ENCODE data around the gene AJAP1.

Gene AJAP1

DNA sequence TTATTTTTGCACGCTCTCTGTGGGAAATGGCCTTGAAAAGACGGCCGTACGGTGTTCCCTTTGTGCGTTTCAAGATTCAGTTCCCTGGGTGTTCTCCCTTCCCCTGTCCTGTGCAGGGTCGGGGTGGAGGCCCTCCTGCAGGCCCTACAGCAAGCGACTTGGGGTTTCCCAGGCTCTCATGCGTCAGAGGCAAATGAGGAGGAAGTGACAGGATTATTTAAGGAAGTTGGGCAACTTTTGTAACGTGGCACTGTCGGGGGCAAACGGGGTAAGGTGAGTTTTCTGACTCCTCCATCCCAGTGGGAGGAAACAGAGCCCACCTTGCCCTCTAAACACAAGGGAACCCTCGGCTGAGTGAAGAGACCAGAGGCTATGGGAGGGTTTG lies 16.1 kb upstream of the AJAP1 start:
- CTCF ChIA-PET: no interaction called here
- no peak overlapping the region for H3K27ac Mint-ChIP-seq
- no peaks in the 10 kb centered on the region for H3K36me3 Mint-ChIP-seq
- no peaks in the 10 kb centered on the region for H3K4me1 Mint-ChIP-seq
- no peak for DNase-seq
- H3K4me3 Mint-ChIP-seq: no peak overlapping the region
- H3K27me3 Mint-ChIP-seq: peaks cover 23% of the 10 kb centered on the region
- no peaks in the 10 kb centered on the region for H3K9me3 Mint-ChIP-seq

DNA sequence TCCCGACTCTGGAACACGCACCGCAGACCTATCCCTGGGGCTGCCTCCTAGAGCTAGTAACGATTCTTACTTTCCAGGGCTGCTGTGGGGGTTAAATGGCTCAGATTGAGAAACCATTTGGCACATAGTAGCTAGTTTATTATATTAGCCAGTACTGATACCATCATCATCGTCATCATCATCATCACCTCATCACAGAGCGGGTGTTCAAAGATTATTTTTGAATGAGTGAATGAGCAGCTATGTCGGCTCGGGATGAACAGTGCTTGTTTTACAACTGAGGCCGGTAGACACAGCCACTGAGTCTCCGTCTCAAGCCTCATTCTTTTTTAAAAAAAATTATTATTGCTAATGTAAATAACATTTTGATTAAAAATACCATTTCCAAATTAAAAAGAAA lies 13.5 kb upstream of the AJAP1 start:
- Mint-ChIP-seq H3K9me3 (no peaks in the 10 kb centered on the region), H3K4me1 (no peaks in the 10 kb centered on the region), H3K36me3 (no peaks in the 10 kb centered on the region), H3K4me3 (no peak overlapping the region), H3K27me3 (peaks cover 23% of the 10 kb centered on the region), H3K27ac (no peak overlapping the region)
- DNase-seq: no peak
- CTCF ChIA-PET: no interaction called here

DNA sequence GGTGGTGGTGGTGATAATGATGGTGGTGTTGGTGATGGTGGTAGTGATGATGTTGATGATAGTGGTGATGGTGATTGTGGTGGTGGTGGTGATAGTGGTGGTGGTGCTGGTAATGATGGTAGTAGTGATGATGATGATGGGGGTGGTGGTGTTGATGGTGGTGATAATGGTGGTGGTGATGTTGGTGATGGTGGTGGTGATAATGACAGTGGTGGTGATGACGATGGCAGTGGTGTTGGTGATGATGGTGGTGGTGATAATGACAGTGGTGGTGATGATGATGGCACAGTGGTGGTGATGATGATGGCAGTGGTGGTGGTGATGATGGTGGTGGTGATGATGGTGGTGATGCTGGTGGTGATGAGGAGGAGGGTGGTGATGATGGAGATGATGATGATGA lies 7.0 kb upstream of the AJAP1 start:
- no peaks in the 10 kb centered on the region for H3K4me1 Mint-ChIP-seq
- H3K36me3 Mint-ChIP-seq: no peaks in the 10 kb centered on the region
- H3K9me3 Mint-ChIP-seq: no peaks in the 10 kb centered on the region
- peaks cover 7% of the 10 kb centered on the region for H3K27me3 Mint-ChIP-seq
- no peak overlapping the region for H3K4me3 Mint-ChIP-seq
- no peak overlapping the region for H3K27ac Mint-ChIP-seq
- DNase-seq: no peak
- CTCF ChIA-PET: no interaction called here

- H3K4me1 Mint-ChIP-seq: no peaks in the 10 kb centered on the region
- DNase-seq: no peak
- no peak overlapping the region for H3K4me3 Mint-ChIP-seq
- H3K27me3 Mint-ChIP-seq: peaks cover 20% of the 10 kb centered on the region
- H3K36me3 Mint-ChIP-seq: no peaks in the 10 kb centered on the region
- H3K27ac Mint-ChIP-seq: no peak overlapping the region
- CTCF ChIA-PET: no interaction called here
- H3K9me3 Mint-ChIP-seq: no peaks in the 10 kb centered on the region
These were observed 5.8 kb upstream of the AJAP1 start for GRCh38 chr1:4648657-4649056.

DNA sequence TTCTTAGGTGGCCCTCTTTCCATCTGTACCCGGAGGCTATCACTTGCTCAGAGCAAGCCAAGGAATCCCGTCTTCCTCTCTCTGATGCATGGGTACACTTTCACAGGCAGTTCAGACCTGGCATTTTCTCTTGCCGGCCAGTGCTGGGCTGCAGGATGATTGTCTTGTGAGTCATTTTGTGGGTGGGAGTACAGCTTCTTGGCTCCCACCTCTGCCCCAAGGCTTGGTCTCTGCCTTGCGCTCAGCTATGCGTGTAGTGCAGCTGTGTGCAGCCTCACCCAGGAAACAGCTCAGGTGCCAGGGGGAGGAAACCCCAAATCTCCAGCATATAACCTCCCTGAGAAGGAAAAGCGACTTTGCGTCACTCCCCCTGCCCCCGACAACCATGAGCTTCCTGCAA lies 3.9 kb upstream of the AJAP1 start:
- Mint-ChIP-seq H3K4me3 (no peak overlapping the region), H3K27me3 (peaks cover 30% of the 10 kb centered on the region), H3K4me1 (no peaks in the 10 kb centered on the region), H3K36me3 (no peaks in the 10 kb centered on the region), H3K27ac (no peak overlapping the region), H3K9me3 (no peaks in the 10 kb centered on the region)
- CTCF ChIA-PET: no interaction called here
- DNase-seq: no peak

GRCh38 chr1:4650981-4651380 lies 3.4 kb upstream of the AJAP1 start:
- Mint-ChIP-seq H3K36me3 (no peaks in the 10 kb centered on the region), H3K9me3 (no peaks in the 10 kb centered on the region), H3K4me3 (no peak overlapping the region), H3K27ac (no peak overlapping the region), H3K4me1 (no peaks in the 10 kb centered on the region), H3K27me3 (peaks cover 33% of the 10 kb centered on the region)
- DNase-seq: no peak
- CTCF ChIA-PET: interaction anchor here (0.7 kb wide), 1 partner anchor 26 kb away, joined by 3 read pairs; no protein-coding TSS in a partner anchor

- CTCF ChIA-PET: no interaction called here
These were observed 1.6 kb upstream of the AJAP1 start for GRCh38 chr1:4652631-4653327.

DNA sequence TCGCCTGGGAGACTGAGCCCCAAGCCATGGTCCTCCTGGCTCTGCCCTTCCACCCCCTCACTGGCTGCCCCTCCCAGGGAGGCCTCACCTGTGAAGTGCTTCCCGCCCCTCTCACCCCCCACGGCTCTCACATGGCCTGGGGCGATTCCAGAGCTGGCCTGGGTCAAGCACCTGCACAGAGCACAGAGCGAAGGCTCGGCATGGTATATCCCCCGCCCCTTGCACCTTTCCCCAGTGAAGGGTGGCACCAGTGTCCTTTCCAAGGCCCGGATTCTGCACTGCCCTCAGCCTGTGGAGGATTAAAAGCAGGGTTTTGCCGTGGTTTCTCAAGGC lies 1.1 kb upstream of the AJAP1 start:
- CTCF ChIA-PET: no interaction called here
- Mint-ChIP-seq H3K4me1 (peaks cover 3% of the 10 kb centered on the region), H3K4me3 (no peak overlapping the region), H3K36me3 (no peaks in the 10 kb centered on the region), H3K27ac (no peak overlapping the region), H3K27me3 (peaks cover 56% of the 10 kb centered on the region), H3K9me3 (no peaks in the 10 kb centered on the region)
- DNase-seq: no peak

More at GRCh38 chr1:4652631-4653327, 1.6 kb upstream of the AJAP1 start:
- Mint-ChIP-seq H3K9me3 (no peaks in the 10 kb centered on the region), H3K27ac (no peak overlapping the region), H3K36me3 (no peaks in the 10 kb centered on the region), H3K4me1 (peaks cover 3% of the 10 kb centered on the region), H3K4me3 (no peak overlapping the region), H3K27me3 (peaks cover 51% of the 10 kb centered on the region)
- DNase-seq: peak; percentile 61

- Mint-ChIP-seq H3K27ac (no peak overlapping the region), H3K36me3 (no peaks in the 10 kb centered on the region), H3K27me3 (peaks cover 73% of the 10 kb centered on the region), H3K4me1 (peaks cover 3% of the 10 kb centered on the region), H3K9me3 (no peaks in the 10 kb centered on the region), H3K4me3 (no peak overlapping the region)
- CTCF ChIA-PET: interaction anchor here (0.9 to 1.5 kb wide), 5 partner anchors 9 to 1091 kb away, joined by 3 to 4 read pairs (median 3); no protein-coding TSS in a partner anchor
- DNase-seq: no peak
These were observed 610 bp downstream of the AJAP1 start for GRCh38 chr1:4654764-4655673.

DNA sequence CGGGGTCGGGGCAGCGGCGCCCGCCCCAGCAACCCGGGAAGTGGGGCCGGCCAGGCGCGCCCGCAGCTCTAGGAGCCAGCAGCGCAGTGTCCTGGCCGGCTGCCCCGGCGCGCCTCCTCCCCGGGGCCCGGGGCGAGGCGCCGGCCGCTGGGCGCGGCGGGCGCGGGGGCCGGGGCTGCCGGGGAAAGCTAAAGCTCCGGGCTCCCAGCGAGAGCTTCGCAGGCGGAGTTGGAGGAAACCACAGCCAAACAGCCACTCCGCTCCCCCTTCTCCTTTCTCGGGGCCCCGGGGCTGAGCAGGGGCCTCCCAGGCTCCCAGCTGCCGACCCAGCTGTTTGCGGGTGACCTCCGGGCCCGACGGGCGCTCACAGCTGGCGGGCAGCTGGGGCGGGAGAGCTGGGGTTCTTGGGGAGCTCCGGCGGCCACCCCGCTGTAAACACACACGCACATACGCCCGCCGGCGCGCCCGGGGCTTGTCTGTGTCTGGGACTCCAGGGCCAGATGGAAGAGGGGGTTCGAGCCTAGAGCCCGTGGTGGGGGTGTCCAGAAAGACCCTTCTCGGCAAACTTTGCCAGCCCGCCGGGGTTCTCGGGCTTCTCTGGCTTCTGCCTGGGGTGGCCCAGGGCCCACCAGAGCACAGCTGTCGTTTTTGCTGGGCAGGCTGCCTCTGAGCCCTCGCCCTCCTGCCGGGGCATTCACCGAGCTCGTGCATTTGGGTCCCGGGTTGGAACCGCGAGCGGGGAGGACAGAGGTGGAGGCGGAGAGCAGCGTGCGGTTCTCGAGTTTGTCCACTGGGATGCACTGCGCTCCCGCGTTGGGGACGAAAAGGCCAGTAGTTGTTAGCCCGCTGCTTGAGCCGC lies 1.5 kb downstream of the AJAP1 start:
- peaks cover 74% of the 10 kb centered on the region for H3K27me3 Mint-ChIP-seq
- H3K27ac Mint-ChIP-seq: no peak overlapping the region
- CTCF ChIA-PET: interaction anchor here (0.9 to 1.5 kb wide), 5 partner anchors 9 to 1090 kb away, joined by 3 to 4 read pairs (median 3); no protein-coding TSS in a partner anchor
- H3K9me3 Mint-ChIP-seq: no peaks in the 10 kb centered on the region
- no peaks in the 10 kb centered on the region for H3K36me3 Mint-ChIP-seq
- H3K4me1 Mint-ChIP-seq: peaks cover 3% of the 10 kb centered on the region
- no peak overlapping the region for H3K4me3 Mint-ChIP-seq
- DNase-seq: peak; percentile 31

DNA sequence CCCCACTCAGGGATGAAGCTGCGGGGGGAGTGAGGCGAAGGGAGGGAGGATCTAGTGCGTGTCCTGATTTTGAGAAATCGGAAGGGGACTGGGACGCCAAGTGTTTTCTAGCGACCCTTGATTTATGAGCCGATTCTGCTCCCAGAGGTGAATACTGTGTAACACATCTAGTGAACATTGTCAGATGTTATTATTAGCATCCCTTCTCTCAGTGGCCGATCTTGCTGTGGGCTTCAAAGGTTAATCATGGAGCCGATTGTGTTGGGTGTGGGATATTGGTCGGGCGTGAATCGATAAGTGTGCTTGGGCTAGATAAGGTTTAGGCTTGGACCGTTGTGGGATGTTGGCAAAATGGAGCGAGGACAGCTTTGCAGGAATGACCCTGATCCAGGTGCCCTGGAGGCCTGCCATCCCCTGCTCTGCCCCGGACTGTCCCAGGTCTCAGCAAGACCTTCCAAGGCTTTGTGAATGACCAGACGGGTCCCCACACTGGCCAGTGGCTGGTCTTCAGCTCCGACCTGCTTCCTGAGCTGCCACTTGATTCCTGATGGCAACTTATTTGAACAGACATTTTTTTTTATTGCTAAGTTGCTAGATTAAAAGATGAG lies 2.2 kb downstream of the AJAP1 start:
- H3K4me3 Mint-ChIP-seq: no peak overlapping the region
- CTCF ChIA-PET: interaction anchor here (1.0 to 1.5 kb wide), 3 partner anchors 8 to 1089 kb away, joined by 3 read pairs; no protein-coding TSS in a partner anchor
- peaks cover 72% of the 10 kb centered on the region for H3K27me3 Mint-ChIP-seq
- H3K4me1 Mint-ChIP-seq: peaks cover 3% of the 10 kb centered on the region
- H3K36me3 Mint-ChIP-seq: no peaks in the 10 kb centered on the region
- H3K9me3 Mint-ChIP-seq: no peaks in the 10 kb centered on the region
- no peak overlapping the region for H3K27ac Mint-ChIP-seq
- DNase-seq: no peak

DNA sequence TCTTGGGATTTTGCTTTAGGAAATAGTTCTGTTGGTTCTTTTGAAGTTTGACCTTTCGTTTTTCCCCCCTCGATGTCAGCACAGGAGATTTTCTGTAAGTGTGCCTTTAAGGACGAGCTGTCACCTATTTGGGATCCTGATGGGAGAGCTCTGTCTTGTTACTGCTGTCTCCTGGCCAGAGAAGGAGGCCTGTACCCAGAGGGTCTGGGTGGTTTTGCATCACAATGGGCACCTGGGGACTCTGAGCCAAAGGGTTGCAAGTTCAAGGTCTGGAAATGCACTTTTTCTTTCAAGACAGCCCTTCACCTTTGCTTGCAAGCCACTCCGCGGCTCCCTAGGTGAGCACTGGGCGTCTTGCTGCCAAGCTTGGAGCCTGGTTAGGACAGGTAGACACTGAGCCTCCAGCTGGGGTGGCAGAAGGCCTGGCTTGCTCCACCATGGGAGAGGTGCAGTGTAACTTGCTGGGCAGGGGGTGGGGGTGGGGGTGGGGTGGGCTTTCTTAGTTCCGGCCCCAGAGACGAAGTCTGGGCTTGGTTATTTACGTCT lies 2.9 kb downstream of the AJAP1 start:
- CTCF ChIA-PET: interaction anchor here (0.6 to 0.7 kb wide), 2 partner anchors 171 to 719 kb away, joined by 3 read pairs; no protein-coding TSS in a partner anchor
- H3K36me3 Mint-ChIP-seq: no peaks in the 10 kb centered on the region
- H3K27me3 Mint-ChIP-seq: peaks cover 68% of the 10 kb centered on the region
- H3K27ac Mint-ChIP-seq: no peak overlapping the region
- peaks cover 3% of the 10 kb centered on the region for H3K4me1 Mint-ChIP-seq
- DNase-seq: no peak
- H3K9me3 Mint-ChIP-seq: no peaks in the 10 kb centered on the region
- H3K4me3 Mint-ChIP-seq: no peak overlapping the region

- Mint-ChIP-seq H3K27me3 (peaks cover 61% of the 10 kb centered on the region), H3K4me3 (no peak overlapping the region), H3K9me3 (no peaks in the 10 kb centered on the region), H3K36me3 (no peaks in the 10 kb centered on the region), H3K4me1 (peaks cover 3% of the 10 kb centered on the region), H3K27ac (no peak overlapping the region)
- no peak for DNase-seq
- CTCF ChIA-PET: interaction anchor here (0.7 kb wide), 1 partner anchor 170 kb away, joined by 3 read pairs; no protein-coding TSS in a partner anchor
These were observed 3.6 kb downstream of the AJAP1 start for GRCh38 chr1:4657960-4658541.

All from activated naive CD4-positive, alpha-beta T cell treated with anti-CD3 and anti-CD28 coated beads, Interleukin-2, amount 10 ng/mL, durations not matched to agents 7 days and 5 days (primary cell).